ENCODE measurements around the gene DCLK1. TPM values are rescaled to one million over a fixed set of nuclear protein-coding genes. Genes with fewer than 3 reads are reported as not detected.

DCLK1 gene
- total RNA-seq, 4 donors from 2014 or later = 4.4 to 102 (median 13.3) TPM

GRCh38 chr13:35810321-35810720 lies 320.9 kb downstream of the DCLK1 start:
- intact Hi-C loops (cut with DNase I; ENCODE audit: low total_unique reads) = no loop called here
- DNase-seq = no peak
- Histone ChIP-seq H3K27ac (no peak overlapping the region), H3K27me3 (no peaks in the 10 kb centered on the region), H3K36me3 (no peaks in the 10 kb centered on the region), H3K4me3 (no peak overlapping the region), H3K9me3 (no peaks in the 10 kb centered on the region), H3K4me1 (no peaks in the 10 kb centered on the region)
- TF ChIP-seq POLR2A (IDR thresholded peaks at IDR 0.05) = no peak
- no peak for TF ChIP-seq CTCF (IDR thresholded peaks at IDR 0.05)

GRCh38 chr13:35808846-35809245 lies 322.3 kb downstream of the DCLK1 start:
- no peaks in the 10 kb centered on the region for H3K27me3 ChIP-seq
- no peak overlapping the region for H3K27ac ChIP-seq
- no peaks in the 10 kb centered on the region for H3K4me1 ChIP-seq
- intact Hi-C loops (cut with DNase I; ENCODE audit: low total_unique reads) = no loop called here
- no peak for DNase-seq
- no peak overlapping the region for H3K4me3 ChIP-seq
- TF ChIP-seq CTCF (IDR thresholded peaks at IDR 0.05) (no peak), POLR2A (IDR thresholded peaks at IDR 0.05) (no peak)
- H3K9me3 ChIP-seq = no peaks in the 10 kb centered on the region
- H3K36me3 ChIP-seq = no peaks in the 10 kb centered on the region

- no peaks in the 10 kb centered on the region for H3K9me3 ChIP-seq
- intact Hi-C loops (cut with DNase I; ENCODE audit: low total_unique reads) = no loop called here
- no peaks in the 10 kb centered on the region for H3K27me3 ChIP-seq
- H3K36me3 ChIP-seq = no peaks in the 10 kb centered on the region
- DNase-seq = no peak
- H3K27ac ChIP-seq = no peak overlapping the region
- H3K4me1 ChIP-seq = no peaks in the 10 kb centered on the region
- no peak overlapping the region for H3K4me3 ChIP-seq
- TF ChIP-seq POLR2A (IDR thresholded peaks at IDR 0.05) (no peak), CTCF (IDR thresholded peaks at IDR 0.05) (no peak)
Measured at GRCh38 chr13:35804901-35805300, 326.3 kb downstream of the DCLK1 start.

GRCh38 chr13:35797991-35798390 lies 333.2 kb downstream of the DCLK1 start:
- no peak for DNase-seq
- no peak overlapping the region for H3K4me3 ChIP-seq
- H3K4me1 ChIP-seq = no peaks in the 10 kb centered on the region
- no peaks in the 10 kb centered on the region for H3K36me3 ChIP-seq
- TF ChIP-seq CTCF (IDR thresholded peaks at IDR 0.05) = no peak
- no peak for TF ChIP-seq POLR2A (IDR thresholded peaks at IDR 0.05)
- no peak overlapping the region for H3K27ac ChIP-seq
- no peaks in the 10 kb centered on the region for H3K9me3 ChIP-seq
- intact Hi-C loops (cut with DNase I; ENCODE audit: low total_unique reads) = no loop called here
- H3K27me3 ChIP-seq = no peaks in the 10 kb centered on the region

GRCh38 chr13:35797244-35797643 lies 333.9 kb downstream of the DCLK1 start:
- DNase-seq = no peak
- H3K4me1 ChIP-seq = no peaks in the 10 kb centered on the region
- H3K36me3 ChIP-seq = no peaks in the 10 kb centered on the region
- H3K27ac ChIP-seq = no peak overlapping the region
- intact Hi-C loops (cut with DNase I; ENCODE audit: low total_unique reads) = no loop called here
- H3K4me3 ChIP-seq = no peak overlapping the region
- TF ChIP-seq CTCF (IDR thresholded peaks at IDR 0.05) (no peak), POLR2A (IDR thresholded peaks at IDR 0.05) (no peak)
- no peaks in the 10 kb centered on the region for H3K9me3 ChIP-seq
- H3K27me3 ChIP-seq = no peaks in the 10 kb centered on the region

Measured in uterus (tissue), 4 donors.